ENCODE data around the gene EAF1. TPM values are rescaled to one million over a fixed set of nuclear protein-coding genes. Genes with fewer than 3 reads are reported as not detected.
"Not testable (repeated sequence)": the region's sequence is repeated elsewhere in the genome, so short reads cannot be mapped to it uniquely, and the experiment has no call there.

The EAF1 gene
- total and polyA plus RNA-seq, 4 donors = 7.5 to 19.4 (median 14.6) TPM

DNA sequence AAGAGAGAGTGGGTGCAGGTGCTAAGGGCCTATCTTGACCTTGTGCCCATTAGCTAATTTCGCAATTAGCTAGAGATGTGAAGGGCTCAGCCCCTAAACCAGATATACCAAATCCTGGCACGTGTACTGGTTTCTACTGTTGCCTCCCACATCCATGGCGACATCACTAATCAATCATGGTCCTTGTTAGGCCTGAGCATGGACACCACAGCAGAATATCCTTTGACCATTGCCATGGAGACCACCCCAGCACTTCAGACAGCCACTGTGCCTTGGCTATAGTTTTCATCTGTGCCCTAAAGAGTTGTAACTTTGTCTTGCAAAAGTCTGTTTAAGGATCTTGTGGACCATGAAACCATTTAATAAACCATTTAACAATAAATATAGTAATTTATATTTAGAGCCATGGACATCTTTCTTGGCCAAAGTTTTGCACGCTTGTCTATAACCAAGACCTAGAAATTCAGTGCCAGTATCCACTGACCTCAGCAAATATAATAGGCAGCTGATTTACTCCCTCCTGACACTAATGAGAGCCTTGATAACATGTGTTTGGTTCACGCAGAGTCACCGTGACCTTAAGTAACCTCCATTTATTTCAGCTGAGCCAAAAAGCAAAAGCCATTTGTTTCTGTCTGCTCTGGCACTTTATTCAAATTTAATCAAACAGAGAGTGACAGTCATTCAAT lies 50.7 kb downstream of the EAF1 start:
- Histone ChIP-seq H3K4me3 (ENCODE audit: low read length in 2 of 2) (no peak overlapping the region), H3K36me3 (ENCODE audit: control insufficient read depth in 1 of 2, insufficient read depth in 2 of 2, low read length in 1 of 2) (no peaks in the 10 kb centered on the region), H3K27ac (ENCODE audit: low read depth in 1 of 2, low read length in 2 of 2) (no peak overlapping the region), H3K9me3 (ENCODE audit: control insufficient read depth, low read length) (no peaks in the 10 kb centered on the region), H3K4me1 (ENCODE audit: control insufficient read depth in 1 of 2, insufficient read depth in 2 of 2, low read length in 2 of 2) (no peaks in the 10 kb centered on the region), H3K27me3 (ENCODE audit: control insufficient read depth in 1 of 2, insufficient read depth in 2 of 2, low read length in 1 of 2) (no peaks in the 10 kb centered on the region)
- intact Hi-C loops (cut with DNase I) = loop anchor here in 1 of 2 donors (5.0 kb wide), 1 partner anchor 44 kb away; the partner anchor contains the start of gene COLQ
- ATAC-seq (ENCODE audit: low FRiP score) = no peak
- 65 to 70% methylated on average over 6 of the region's 6 CpGs for WGBS, 2 donors
- no peak for DNase-seq

GRCh38 chr3:15478640-15478979 lies 51.2 kb downstream of the EAF1 start:
- WGBS, 2 donors = 74 to 81% methylated on average over 5 of the region's 5 CpGs
- intact Hi-C loops (cut with DNase I) = loop anchor here in 1 of 2 donors (5.0 kb wide), 1 partner anchor 44 kb away; the partner anchor contains the start of gene COLQ
- Histone ChIP-seq H3K36me3 (ENCODE audit: control insufficient read depth in 1 of 2, insufficient read depth in 2 of 2, low read length in 1 of 2) (no peaks in the 10 kb centered on the region), H3K27ac (ENCODE audit: low read depth in 1 of 2, low read length in 2 of 2) (no peak overlapping the region), H3K4me1 (ENCODE audit: control insufficient read depth in 1 of 2, insufficient read depth in 2 of 2, low read length in 2 of 2) (no peaks in the 10 kb centered on the region), H3K9me3 (ENCODE audit: control insufficient read depth, low read length) (no peaks in the 10 kb centered on the region), H3K4me3 (ENCODE audit: low read length in 2 of 2) (no peak overlapping the region), H3K27me3 (ENCODE audit: control insufficient read depth in 1 of 2, insufficient read depth in 2 of 2, low read length in 1 of 2) (no peaks in the 10 kb centered on the region)
- DNase-seq (no peak), ATAC-seq (ENCODE audit: low FRiP score) (no peak)

DNA sequence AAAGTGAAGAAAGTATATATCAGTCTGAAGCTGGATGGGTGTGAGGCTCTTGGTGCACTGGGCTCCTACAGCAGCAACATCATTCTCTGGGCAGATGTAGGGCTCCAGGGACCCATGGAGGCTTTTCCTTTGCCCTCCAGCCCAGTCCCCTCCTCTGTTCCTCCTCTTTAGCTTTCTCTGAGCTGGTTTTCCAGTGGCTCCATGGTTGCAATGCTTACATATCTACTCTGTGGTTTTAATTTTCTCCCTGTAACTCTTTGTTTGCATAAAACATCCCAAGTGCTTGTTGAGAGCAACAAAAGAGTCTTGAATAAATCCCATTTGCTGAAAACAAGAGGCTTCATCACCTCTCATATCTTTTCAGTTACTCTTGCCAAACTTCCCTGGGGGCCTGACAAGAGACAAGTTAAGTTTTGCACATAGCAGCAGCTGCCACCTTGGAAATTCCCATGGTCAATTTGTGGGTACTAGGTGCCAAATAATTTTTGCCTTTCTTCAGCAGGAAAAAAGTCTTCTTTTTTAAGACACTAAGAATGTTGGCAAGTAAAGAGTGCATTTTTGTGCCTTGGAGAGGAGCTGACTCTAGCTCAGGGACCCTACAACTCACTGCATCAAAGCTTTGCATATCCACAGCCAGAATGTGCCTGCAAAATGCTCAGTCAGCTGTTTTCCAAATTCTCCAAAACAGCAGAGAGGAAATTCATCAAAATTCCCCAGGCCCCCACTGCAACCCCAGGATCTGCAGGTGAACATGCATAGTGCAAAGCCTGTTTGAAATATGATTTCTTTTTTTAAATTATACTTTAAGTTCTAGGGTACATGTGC lies 52.2 kb downstream of the EAF1 start:
- Histone ChIP-seq H3K9me3 (ENCODE audit: control insufficient read depth, low read length) (no peaks in the 10 kb centered on the region), H3K4me1 (ENCODE audit: control insufficient read depth in 1 of 2, insufficient read depth in 2 of 2, low read length in 2 of 2) (no peaks in the 10 kb centered on the region), H3K27me3 (ENCODE audit: control insufficient read depth in 1 of 2, insufficient read depth in 2 of 2, low read length in 1 of 2) (no peaks in the 10 kb centered on the region), H3K27ac (ENCODE audit: low read depth in 1 of 2, low read length in 2 of 2) (no peak overlapping the region), H3K36me3 (ENCODE audit: control insufficient read depth in 1 of 2, insufficient read depth in 2 of 2, low read length in 1 of 2) (no peaks in the 10 kb centered on the region), H3K4me3 (ENCODE audit: low read length in 2 of 2) (no peak overlapping the region)
- intact Hi-C loops (cut with DNase I) = loop anchor here in 1 of 2 donors (5.0 kb wide), 1 partner anchor 43 kb away; the partner anchor contains the start of gene COLQ
- DNase-seq (no peak), ATAC-seq (ENCODE audit: low FRiP score) (no peak)

GRCh38 chr3:15484551-15484950 lies 57.2 kb downstream of the EAF1 start:
- H3K27me3 ChIP-seq (ENCODE audit: control insufficient read depth in 1 of 2, insufficient read depth in 2 of 2, low read length in 1 of 2); intact Hi-C loops (cut with DNase I); DNase-seq; H3K4me1 ChIP-seq (ENCODE audit: control insufficient read depth in 1 of 2, insufficient read depth in 2 of 2, low read length in 2 of 2); H3K36me3 ChIP-seq (ENCODE audit: control insufficient read depth in 1 of 2, insufficient read depth in 2 of 2, low read length in 1 of 2); H3K9me3 ChIP-seq (ENCODE audit: control insufficient read depth, low read length); ATAC-seq (ENCODE audit: low FRiP score); H3K27ac ChIP-seq (ENCODE audit: low read depth in 1 of 2, low read length in 2 of 2); H3K4me3 ChIP-seq (ENCODE audit: low read length in 2 of 2): not testable (repeated sequence)
- 96 to 98% methylated on average over 6 of the region's 6 CpGs for WGBS, 2 donors

- intact Hi-C loops (cut with DNase I) = no loop called here
- no peak overlapping the region for H3K4me3 ChIP-seq (ENCODE audit: low read length in 2 of 2)
- DNase-seq (no peak), ATAC-seq (ENCODE audit: low FRiP score) (no peak)
- H3K27ac ChIP-seq (ENCODE audit: low read depth in 1 of 2, low read length in 2 of 2) = no peak overlapping the region
- H3K9me3 ChIP-seq (ENCODE audit: control insufficient read depth, low read length) = no peaks in the 10 kb centered on the region
- H3K36me3 ChIP-seq (ENCODE audit: control insufficient read depth in 1 of 2, insufficient read depth in 2 of 2, low read length in 1 of 2) = peaks cover 0 to 9% of the 10 kb centered on the region in 2 donors
- H3K4me1 ChIP-seq (ENCODE audit: control insufficient read depth in 1 of 2, insufficient read depth in 2 of 2, low read length in 2 of 2) = no peaks in the 10 kb centered on the region
- WGBS, 2 donors = 80 to 83% methylated on average over 2 of the region's 2 CpGs
- no peaks in the 10 kb centered on the region for H3K27me3 ChIP-seq (ENCODE audit: control insufficient read depth in 1 of 2, insufficient read depth in 2 of 2, low read length in 1 of 2)
These were observed 58.6 kb downstream of the EAF1 start for GRCh38 chr3:15486020-15486419.

DNA sequence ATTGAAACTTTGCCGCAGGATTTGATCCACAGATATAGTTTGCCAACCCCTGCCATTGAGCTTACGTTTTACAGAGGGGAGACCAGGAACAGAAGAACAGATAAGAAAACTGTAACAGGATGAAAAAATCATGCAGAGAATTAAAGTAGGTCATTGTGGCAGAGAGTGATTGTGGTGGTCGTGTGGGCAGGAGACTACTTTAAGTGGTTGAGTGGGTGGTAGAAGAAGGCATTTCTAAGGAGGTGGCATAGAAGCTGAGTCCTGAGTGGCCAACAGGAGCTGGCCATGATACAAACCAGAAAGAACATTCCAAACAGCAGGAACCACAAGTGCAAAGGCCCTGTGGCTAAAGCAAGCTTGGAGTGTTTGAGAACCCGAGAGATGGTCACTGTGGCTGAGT lies 59.6 kb downstream of the EAF1 start:
- H3K4me1 ChIP-seq (ENCODE audit: control insufficient read depth in 1 of 2, insufficient read depth in 2 of 2, low read length in 2 of 2) = no peaks in the 10 kb centered on the region
- intact Hi-C loops (cut with DNase I) = no loop called here
- no peak for ATAC-seq (ENCODE audit: low FRiP score)
- H3K4me3 ChIP-seq (ENCODE audit: low read length in 2 of 2) = no peak overlapping the region
- no peaks in the 10 kb centered on the region for H3K9me3 ChIP-seq (ENCODE audit: control insufficient read depth, low read length)
- DNase-seq = no peak
- WGBS, 2 donors = 90 to 95% methylated on average over 4 of the region's 4 CpGs
- peaks cover 0 to 9% of the 10 kb centered on the region in 2 donors for H3K36me3 ChIP-seq (ENCODE audit: control insufficient read depth in 1 of 2, insufficient read depth in 2 of 2, low read length in 1 of 2)
- no peaks in the 10 kb centered on the region for H3K27me3 ChIP-seq (ENCODE audit: control insufficient read depth in 1 of 2, insufficient read depth in 2 of 2, low read length in 1 of 2)
- H3K27ac ChIP-seq (ENCODE audit: low read depth in 1 of 2, low read length in 2 of 2) = no peak overlapping the region

DNA sequence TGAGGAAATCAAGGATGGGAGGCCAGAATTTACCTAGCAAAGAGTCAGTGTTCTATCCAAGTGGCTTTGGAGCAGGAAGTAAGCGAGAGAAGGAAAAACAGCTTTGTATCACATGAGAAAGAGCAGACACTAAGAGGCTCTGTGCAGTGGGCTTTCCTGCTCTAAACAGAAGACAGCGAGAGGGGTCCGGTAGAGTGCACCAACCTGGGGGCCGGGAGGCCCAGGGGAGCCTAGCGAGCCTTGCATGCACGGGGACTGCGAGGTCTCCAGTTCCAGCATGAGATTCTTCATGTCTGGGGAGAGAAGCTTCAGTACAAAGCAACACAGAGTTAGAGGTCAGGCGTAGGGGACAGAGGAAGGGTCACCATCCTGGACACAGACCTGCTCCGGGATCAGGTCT lies 60.6 kb downstream of the EAF1 start:
- Histone ChIP-seq H3K9me3 (ENCODE audit: control insufficient read depth, low read length) (no peaks in the 10 kb centered on the region), H3K36me3 (ENCODE audit: control insufficient read depth in 1 of 2, insufficient read depth in 2 of 2, low read length in 1 of 2) (peaks cover 0 to 9% of the 10 kb centered on the region in 2 donors), H3K27me3 (ENCODE audit: control insufficient read depth in 1 of 2, insufficient read depth in 2 of 2, low read length in 1 of 2) (no peaks in the 10 kb centered on the region), H3K4me3 (ENCODE audit: low read length in 2 of 2) (no peak overlapping the region), H3K4me1 (ENCODE audit: control insufficient read depth in 1 of 2, insufficient read depth in 2 of 2, low read length in 2 of 2) (no peaks in the 10 kb centered on the region), H3K27ac (ENCODE audit: low read depth in 1 of 2, low read length in 2 of 2) (no peak overlapping the region)
- WGBS, 2 donors = 92 to 96% methylated on average over 9 of the region's 9 CpGs
- intact Hi-C loops (cut with DNase I) = no loop called here
- ATAC-seq (ENCODE audit: low FRiP score) = no peak
- DNase-seq = no peak

GRCh38 chr3:15490158-15490557 lies 62.8 kb downstream of the EAF1 start:
- Histone ChIP-seq H3K4me3 (ENCODE audit: low read length in 2 of 2) (no peak overlapping the region), H3K27ac (ENCODE audit: low read depth in 1 of 2, low read length in 2 of 2) (no peak overlapping the region), H3K4me1 (ENCODE audit: control insufficient read depth in 1 of 2, insufficient read depth in 2 of 2, low read length in 2 of 2) (no peaks in the 10 kb centered on the region), H3K36me3 (ENCODE audit: control insufficient read depth in 1 of 2, insufficient read depth in 2 of 2, low read length in 1 of 2) (peaks cover 0 to 9% of the 10 kb centered on the region in 2 donors), H3K9me3 (ENCODE audit: control insufficient read depth, low read length) (no peaks in the 10 kb centered on the region), H3K27me3 (ENCODE audit: control insufficient read depth in 1 of 2, insufficient read depth in 2 of 2, low read length in 1 of 2) (no peaks in the 10 kb centered on the region)
- DNase-seq (no peak), ATAC-seq (ENCODE audit: low FRiP score) (no peak)
- 91 to 98% methylated on average over 2 of the region's 2 CpGs for WGBS, 2 donors
- intact Hi-C loops (cut with DNase I) = no loop called here

DNA sequence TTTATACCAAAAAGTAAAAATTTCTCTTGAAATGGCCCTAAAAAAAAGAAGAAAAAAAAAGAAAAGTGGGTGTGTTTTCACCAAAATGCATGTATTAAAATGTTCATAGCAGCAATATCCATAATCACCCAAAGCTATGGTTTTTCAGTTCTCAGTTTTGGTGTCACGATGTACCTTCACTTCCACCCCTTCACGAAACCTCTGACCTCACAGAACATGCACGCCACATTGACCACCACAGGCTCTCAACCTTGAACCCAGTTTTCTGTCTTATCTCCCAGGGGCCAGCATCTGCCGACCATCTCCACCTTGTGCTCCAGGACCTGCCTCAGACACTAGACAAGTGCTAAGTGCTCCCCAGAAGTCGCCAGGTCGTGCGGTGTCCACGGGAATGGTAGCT lies 63.7 kb downstream of the EAF1 start:
- intact Hi-C loops (cut with DNase I) = no loop called here
- 98% methylated on average over 8 of the region's 8 CpGs for WGBS, 2 donors
- DNase-seq (no peak), ATAC-seq (ENCODE audit: low FRiP score) (no peak)
- Histone ChIP-seq H3K27me3 (ENCODE audit: control insufficient read depth in 1 of 2, insufficient read depth in 2 of 2, low read length in 1 of 2) (no peaks in the 10 kb centered on the region), H3K36me3 (ENCODE audit: control insufficient read depth in 1 of 2, insufficient read depth in 2 of 2, low read length in 1 of 2) (peaks cover 0 to 7% of the 10 kb centered on the region in 2 donors), H3K4me3 (ENCODE audit: low read length in 2 of 2) (no peak overlapping the region), H3K9me3 (ENCODE audit: control insufficient read depth, low read length) (no peaks in the 10 kb centered on the region), H3K4me1 (ENCODE audit: control insufficient read depth in 1 of 2, insufficient read depth in 2 of 2, low read length in 2 of 2) (no peaks in the 10 kb centered on the region), H3K27ac (ENCODE audit: low read depth in 1 of 2, low read length in 2 of 2) (no peak overlapping the region)

Measured in aorta (tissue), 5 donors.